NB4 (cell line): ENCODE results near the gene XRCC6.

Experiments
- CTCF ChIP-seq: IDR thresholded peaks from one replicate; pipeline ENCODE4 v1.5.1; 2012; ENCODE audit warnings: low read depth, low read length
- MYC ChIP-seq: IDR thresholded peaks from 2 replicates; pipeline ENCODE4 v1.6.1; 2011; ENCODE audit warnings: low read depth, low read length
- POLR2A ChIP-seq: IDR thresholded peaks from 2 replicates; pipeline ENCODE4 v1.6.1; 2011; ENCODE audit warnings: mild to moderate bottlenecking; ENCODE audit not compliant: insufficient read length; ENCODE audit errors: extremely low read depth

GRCh38 chr22:41578818-41579217 is 42.3 kb upstream of the XRCC6 start:
- no peak for TF ChIP-seq CTCF
- no peak for TF ChIP-seq POLR2A
- TF ChIP-seq MYC, result no peak
